Measurements from ENCODE around the gene SSBP3. TPM values are rescaled to one million over a fixed set of nuclear protein-coding genes. Genes with fewer than 3 reads are reported as not detected.
A peak's percentile ranks its signal among the peaks of the same experiment; 100 is the strongest.
"Not testable (repeated sequence)": the region's sequence is repeated elsewhere in the genome, so short reads cannot be mapped to it uniquely, and the experiment has no call there.

SSBP3 gene
- 100 to 1,000 TPM; 162 to 224 (median 164) TPM for total RNA-seq
- 40.3 TPM for total RNA-seq (2013)

- peaks cover 59% of the 10 kb centered on the region for H3K4me1 ChIP-seq (ENCODE audit: control insufficient read depth, insufficient read depth, low read length)
- Mint-ChIP-seq H3K4me1 (peaks cover 65 to 67% of the 10 kb centered on the region in 2 donors), H3K4me3 (peak within 1 kb of the TSS; percentile 95), H3K27me3 (ENCODE audit: low read depth in 2 of 2) (no peaks in the 10 kb centered on the region), H3K36me3 (peaks cover 7% of the 10 kb centered on the region), H3K9me3 (no peaks in the 10 kb centered on the region), H3K27ac (peak within 1 kb of the TSS; percentile 86 to 92)
- H3K9me3 ChIP-seq (ENCODE audit: control insufficient read depth, insufficient read depth, low read length): no peaks in the 10 kb centered on the region
- peak within 1 kb of the TSS; percentile 71 for H3K27ac ChIP-seq (ENCODE audit: low read length)
- intact Hi-C loops (cut with micrococcal nuclease): loop anchor here (1.0 to 10.0 kb wide), 9 partner anchors 26 to 401 kb away; partner anchors contain the start of genes CYB5RL, MRPL37, TCEANC2 and TMEM59
- DNase-seq (peak; percentile 95), ATAC-seq (peak; percentile 85 to 95 (median 91))
- whole genome bisulfite sequencing (ENCODE audit: insufficient coverage): under 1% methylated on average over 92 of the region's 100 CpGs
- TF ChIP-seq, protein P1, sequence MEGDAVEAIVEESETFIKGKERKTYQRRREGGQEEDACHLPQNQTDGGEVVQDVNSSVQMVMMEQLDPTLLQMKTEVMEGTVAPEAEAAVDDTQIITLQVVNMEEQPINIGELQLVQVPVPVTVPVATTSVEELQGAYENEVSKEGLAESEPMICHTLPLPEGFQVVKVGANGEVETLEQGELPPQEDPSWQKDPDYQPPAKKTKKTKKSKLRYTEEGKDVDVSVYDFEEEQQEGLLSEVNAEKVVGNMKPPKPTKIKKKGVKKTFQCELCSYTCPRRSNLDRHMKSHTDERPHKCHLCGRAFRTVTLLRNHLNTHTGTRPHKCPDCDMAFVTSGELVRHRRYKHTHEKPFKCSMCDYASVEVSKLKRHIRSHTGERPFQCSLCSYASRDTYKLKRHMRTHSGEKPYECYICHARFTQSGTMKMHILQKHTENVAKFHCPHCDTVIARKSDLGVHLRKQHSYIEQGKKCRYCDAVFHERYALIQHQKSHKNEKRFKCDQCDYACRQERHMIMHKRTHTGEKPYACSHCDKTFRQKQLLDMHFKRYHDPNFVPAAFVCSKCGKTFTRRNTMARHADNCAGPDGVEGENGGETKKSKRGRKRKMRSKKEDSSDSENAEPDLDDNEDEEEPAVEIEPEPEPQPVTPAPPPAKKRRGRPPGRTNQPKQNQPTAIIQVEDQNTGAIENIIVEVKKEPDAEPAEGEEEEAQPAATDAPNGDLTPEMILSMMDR (IDR thresholded peaks at IDR 0.05): no peak
- H3K27me3 ChIP-seq (ENCODE audit: control insufficient read depth, insufficient read depth, low read length): no peaks in the 10 kb centered on the region
- peak within 1 kb of the TSS; percentile 62 for H3K4me3 ChIP-seq (ENCODE audit: low read length)
- peaks cover 6% of the 10 kb centered on the region for H3K36me3 ChIP-seq (ENCODE audit: control insufficient read depth, insufficient read depth, low read length)
These were observed at the start of gene SSBP3 for GRCh38 chr1:54406339-54407153. Gene SSBP3, minus strand, starts transcription at chr1:54406394.

- WGBS (ENCODE audit: insufficient coverage): 100% methylated on average over 2 of the region's 2 CpGs
- H3K4me3 Mint-ChIP-seq: peak overlapping the region; percentile 72
- no peaks in the 10 kb centered on the region for H3K36me3 Mint-ChIP-seq
- no peak overlapping the region for H3K27ac ChIP-seq (ENCODE audit: low read length)
- no peaks in the 10 kb centered on the region for H3K27me3 Mint-ChIP-seq (ENCODE audit: low read depth in 2 of 2)
- ATAC-seq (no peak), DNase-seq (no peak)
- H3K9me3 ChIP-seq (ENCODE audit: control insufficient read depth, insufficient read depth, low read length): no peaks in the 10 kb centered on the region
- no peak overlapping the region for H3K4me3 ChIP-seq (ENCODE audit: low read length)
- peak overlapping the region; percentile 19 to 79 for H3K27ac Mint-ChIP-seq
- H3K4me1 Mint-ChIP-seq: peaks cover 17 to 29% of the 10 kb centered on the region in 2 donors
- peaks cover 0 to 3% of the 10 kb centered on the region in 2 donors for H3K9me3 Mint-ChIP-seq
- intact Hi-C loops (cut with micrococcal nuclease): no loop called here
- TF ChIP-seq, protein P1 (IDR thresholded peaks at IDR 0.05): no peak
- no peaks in the 10 kb centered on the region for H3K36me3 ChIP-seq (ENCODE audit: control insufficient read depth, insufficient read depth, low read length)
- peaks cover 12% of the 10 kb centered on the region for H3K4me1 ChIP-seq (ENCODE audit: control insufficient read depth, insufficient read depth, low read length)
- no peaks in the 10 kb centered on the region for H3K27me3 ChIP-seq (ENCODE audit: control insufficient read depth, insufficient read depth, low read length)
These were observed 47.3 kb upstream of the SSBP3 start for GRCh38 chr1:54453509-54453908.

DNA sequence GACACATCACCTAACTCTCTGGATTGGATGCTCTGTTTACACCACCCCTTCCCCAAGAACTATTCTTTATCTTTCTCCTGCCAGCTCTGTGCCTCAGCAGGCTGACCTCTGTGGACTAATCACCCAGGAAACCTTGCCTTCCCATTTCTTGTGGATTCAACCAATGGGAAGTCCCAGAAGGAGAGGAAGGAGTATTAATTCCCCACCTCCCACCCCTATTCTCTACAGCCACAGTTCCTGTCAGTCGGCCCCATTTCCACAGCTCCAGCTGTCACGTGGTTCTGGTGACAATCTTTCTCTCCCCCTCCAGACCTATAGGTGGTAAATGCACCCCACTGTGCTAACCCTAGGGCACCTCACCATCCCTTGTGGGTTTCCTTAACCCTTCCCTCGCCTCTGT lies 46.8 kb upstream of the SSBP3 start:
- peak overlapping the region; percentile 19 to 79 for H3K27ac Mint-ChIP-seq
- 48% methylated on average over 3 of the region's 3 CpGs for WGBS (ENCODE audit: insufficient coverage)
- TF ChIP-seq, protein P1 (IDR thresholded peaks at IDR 0.05): no peak

GRCh38 chr1:54449431-54449830 lies 43.2 kb upstream of the SSBP3 start:
- ATAC-seq; H3K36me3 Mint-ChIP-seq; H3K27me3 ChIP-seq (ENCODE audit: control insufficient read depth, insufficient read depth, low read length); H3K4me3 Mint-ChIP-seq; H3K27me3 Mint-ChIP-seq (ENCODE audit: low read depth in 2 of 2); H3K4me3 ChIP-seq (ENCODE audit: low read length); H3K9me3 Mint-ChIP-seq; H3K9me3 ChIP-seq (ENCODE audit: control insufficient read depth, insufficient read depth, low read length); DNase-seq; H3K36me3 ChIP-seq (ENCODE audit: control insufficient read depth, insufficient read depth, low read length); intact Hi-C loops (cut with micrococcal nuclease); H3K27ac Mint-ChIP-seq; H3K27ac ChIP-seq (ENCODE audit: low read length): not testable (repeated sequence)
- H3K4me1 Mint-ChIP-seq: peaks cover 13 to 17% of the 10 kb centered on the region in 2 donors
- 96% methylated on average over 4 of the region's 4 CpGs for WGBS (ENCODE audit: insufficient coverage)
- H3K4me1 ChIP-seq (ENCODE audit: control insufficient read depth, insufficient read depth, low read length): peaks cover 12% of the 10 kb centered on the region

More for the DNA sequence above, 46.8 kb upstream of the SSBP3 start:
- peaks cover 0 to 3% of the 10 kb centered on the region in 2 donors for H3K9me3 Mint-ChIP-seq
- H3K4me3 ChIP-seq (ENCODE audit: low read length): no peak overlapping the region
- peaks cover 12% of the 10 kb centered on the region for H3K4me1 ChIP-seq (ENCODE audit: control insufficient read depth, insufficient read depth, low read length)
- no peaks in the 10 kb centered on the region for H3K9me3 ChIP-seq (ENCODE audit: control insufficient read depth, insufficient read depth, low read length)
- H3K36me3 Mint-ChIP-seq: no peaks in the 10 kb centered on the region
- DNase-seq (no peak), ATAC-seq (peak in 2 of 3 donors; percentile 42 to 79)
- intact Hi-C loops (cut with micrococcal nuclease): no loop called here
- no peak overlapping the region for H3K27ac ChIP-seq (ENCODE audit: low read length)
- H3K4me1 Mint-ChIP-seq: peaks cover 17 to 26% of the 10 kb centered on the region in 2 donors
- no peaks in the 10 kb centered on the region for H3K27me3 Mint-ChIP-seq (ENCODE audit: low read depth in 2 of 2)
- no peaks in the 10 kb centered on the region for H3K27me3 ChIP-seq (ENCODE audit: control insufficient read depth, insufficient read depth, low read length)
- no peaks in the 10 kb centered on the region for H3K36me3 ChIP-seq (ENCODE audit: control insufficient read depth, insufficient read depth, low read length)
- H3K4me3 Mint-ChIP-seq: peak overlapping the region; percentile 72

GRCh38 chr1:54448801-54449200 lies 42.6 kb upstream of the SSBP3 start:
- H3K4me1 Mint-ChIP-seq: peaks cover 11 to 17% of the 10 kb centered on the region in 2 donors
- DNase-seq; H3K4me3 Mint-ChIP-seq; H3K27ac Mint-ChIP-seq; H3K27me3 ChIP-seq (ENCODE audit: control insufficient read depth, insufficient read depth, low read length); ATAC-seq; H3K27ac ChIP-seq (ENCODE audit: low read length); H3K27me3 Mint-ChIP-seq (ENCODE audit: low read depth in 2 of 2); H3K4me3 ChIP-seq (ENCODE audit: low read length); intact Hi-C loops (cut with micrococcal nuclease); H3K9me3 ChIP-seq (ENCODE audit: control insufficient read depth, insufficient read depth, low read length); H3K36me3 ChIP-seq (ENCODE audit: control insufficient read depth, insufficient read depth, low read length); H3K36me3 Mint-ChIP-seq; H3K9me3 Mint-ChIP-seq: not testable (repeated sequence)
- WGBS (ENCODE audit: insufficient coverage): 74% methylated on average over 8 of the region's 8 CpGs
- H3K4me1 ChIP-seq (ENCODE audit: control insufficient read depth, insufficient read depth, low read length): peaks cover 12% of the 10 kb centered on the region

DNA sequence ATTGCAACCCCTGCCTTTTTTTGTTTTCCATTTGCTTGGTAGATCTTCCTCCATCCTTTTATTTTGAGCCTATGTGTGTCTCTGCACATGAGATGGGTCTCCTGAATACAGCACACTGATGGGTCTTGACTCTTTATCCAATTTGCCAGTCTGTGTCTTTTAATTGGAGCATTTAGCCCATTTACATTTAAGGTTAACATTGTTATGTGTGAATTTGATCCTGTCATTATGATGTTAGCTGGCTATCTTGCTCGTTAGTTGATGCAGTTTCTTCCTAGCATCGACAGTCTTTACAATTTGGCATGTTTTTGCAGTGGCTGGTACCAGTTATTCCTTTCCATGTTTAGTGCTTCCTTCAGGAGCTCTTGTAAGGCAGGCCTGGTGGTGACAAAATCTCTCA lies 40.9 kb upstream of the SSBP3 start:
- H3K4me1 Mint-ChIP-seq; H3K4me3 Mint-ChIP-seq; H3K27me3 ChIP-seq (ENCODE audit: control insufficient read depth, insufficient read depth, low read length); H3K27ac Mint-ChIP-seq; H3K9me3 ChIP-seq (ENCODE audit: control insufficient read depth, insufficient read depth, low read length); H3K9me3 Mint-ChIP-seq; H3K36me3 ChIP-seq (ENCODE audit: control insufficient read depth, insufficient read depth, low read length); DNase-seq; H3K4me3 ChIP-seq (ENCODE audit: low read length); ATAC-seq; H3K27ac ChIP-seq (ENCODE audit: low read length); H3K27me3 Mint-ChIP-seq (ENCODE audit: low read depth in 2 of 2); intact Hi-C loops (cut with micrococcal nuclease); H3K4me1 ChIP-seq (ENCODE audit: control insufficient read depth, insufficient read depth, low read length); H3K36me3 Mint-ChIP-seq: not testable (repeated sequence)
- no CpG with 5 or more reads among the region's 2 CpGs for WGBS (ENCODE audit: insufficient coverage)

Data from natural killer cell (primary cell).